Measurements from ENCODE around the gene TMEM258.

Gene TMEM258

GRCh38 chr11:61754534-61755482, 37.6 kb downstream of the TMEM258 start:
- DNase-seq = no peak

GRCh38 chr11:61753672-61754071, 38.7 kb downstream of the TMEM258 start:
- no peak for DNase-seq

GRCh38 chr11:61752925-61753521, 39.4 kb downstream of the TMEM258 start:
- no peak for DNase-seq

GRCh38 chr11:61752117-61752924, 40.1 kb downstream of the TMEM258 start, which contains the start of gene MYRF:
MYRF (plus strand) TSS chr11:61752636; CDS start chr11:61752745, 109 bp downstream.
- DNase-seq = peak; percentile 67

GRCh38 chr11:61751384-61751783, 41.0 kb downstream of the TMEM258 start:
- DNase-seq = no peak

- DNase-seq = no peak
Observed at GRCh38 chr11:61750631-61751273, 41.6 kb downstream of the TMEM258 start.

- DNase-seq = no peak
Observed at GRCh38 chr11:61749591-61750217, 42.7 kb downstream of the TMEM258 start.

GRCh38 chr11:61747967-61748285, 44.5 kb downstream of the TMEM258 start:
- DNase-seq = no peak

GRCh38 chr11:61747192-61747966, 45.0 kb downstream of the TMEM258 start:
- DNase-seq = peak; percentile 67

GRCh38 chr11:61746442-61747191, 45.8 kb downstream of the TMEM258 start:
- DNase-seq = no peak

GRCh38 chr11:61745781-61746441, 46.5 kb downstream of the TMEM258 start:
- DNase-seq = no peak

- no peak for DNase-seq
Observed at GRCh38 chr11:61744609-61745156, 47.7 kb downstream of the TMEM258 start.

GRCh38 chr11:61744181-61744580, 48.2 kb downstream of the TMEM258 start:
- DNase-seq = no peak

GRCh38 chr11:61743486-61744095, 48.8 kb downstream of the TMEM258 start:
- DNase-seq = no peak

GRCh38 chr11:61742391-61742790, 50.0 kb downstream of the TMEM258 start:
- no peak for DNase-seq

- no peak for DNase-seq
Observed at GRCh38 chr11:61739966-61740365, 52.4 kb downstream of the TMEM258 start.

GRCh38 chr11:61739413-61739812, 53.0 kb downstream of the TMEM258 start:
- DNase-seq = no peak

Measured in activated CD4-positive, CD25-positive, alpha-beta regulatory T cell treated with anti-CD3 and anti-CD28 coated beads, Interleukin-2, amount 50 U/mL, for 72 hours (primary cell).